NT2/D1 (cell line): ENCODE results near the gene P3H1.
"Not testable (repeated sequence)": the region's sequence is repeated elsewhere in the genome, so short reads cannot be mapped to it uniquely, and the experiment has no call there.

Experiments
- DNase-seq: peaks from one replicate; pipeline ENCODE4 v3.0.0-alpha.2; 2011; ENCODE audit warnings: low read depth, low spot score
- H3K27me3 ChIP-seq: 2 replicates; pipeline ENCODE4 v1.6.0; 2011; ENCODE audit warnings: mild to moderate bottlenecking; ENCODE audit not compliant: insufficient read length, insufficient read depth
- H3K36me3 ChIP-seq: 2 replicates; pipeline ENCODE4 v1.6.1; 2011; ENCODE audit warnings: mild to moderate bottlenecking, low read length, mixed read lengths; ENCODE audit not compliant: insufficient read depth, insufficient read length
- H3K4me1 ChIP-seq: 2 replicates; pipeline ENCODE4 v1.5.1; 2011; ENCODE audit not compliant: insufficient read depth, insufficient read length
- H3K4me3 ChIP-seq: 2 replicates; pipeline ENCODE4 v1.5.1; 2011; ENCODE audit warnings: low read depth; ENCODE audit not compliant: insufficient read length
- H3K9ac ChIP-seq: 2 replicates; pipeline ENCODE4 v1.6.0; 2011; ENCODE audit warnings: low read depth; ENCODE audit not compliant: insufficient read length
- H3K9me3 ChIP-seq: 2 replicates; pipeline ENCODE4 v1.5.1; 2011; ENCODE audit warnings: mild to moderate bottlenecking, low read length; ENCODE audit not compliant: insufficient read depth
- SUZ12 ChIP-seq: IDR thresholded peaks from 2 replicates; pipeline ENCODE4 v1.6.1; 2011; ENCODE audit not compliant: insufficient read length, insufficient read depth; ENCODE audit errors: extremely low read depth
- YY1 ChIP-seq: IDR thresholded peaks from 2 replicates; pipeline ENCODE4 v1.6.1; 2011; ENCODE audit not compliant: insufficient read length, insufficient read depth
- ZNF274 ChIP-seq: IDR thresholded peaks from 2 replicates; pipeline ENCODE4 v1.6.1; 2011; ENCODE audit warnings: mild to moderate bottlenecking, low read depth, low read length

P3H1 gene

DNA sequence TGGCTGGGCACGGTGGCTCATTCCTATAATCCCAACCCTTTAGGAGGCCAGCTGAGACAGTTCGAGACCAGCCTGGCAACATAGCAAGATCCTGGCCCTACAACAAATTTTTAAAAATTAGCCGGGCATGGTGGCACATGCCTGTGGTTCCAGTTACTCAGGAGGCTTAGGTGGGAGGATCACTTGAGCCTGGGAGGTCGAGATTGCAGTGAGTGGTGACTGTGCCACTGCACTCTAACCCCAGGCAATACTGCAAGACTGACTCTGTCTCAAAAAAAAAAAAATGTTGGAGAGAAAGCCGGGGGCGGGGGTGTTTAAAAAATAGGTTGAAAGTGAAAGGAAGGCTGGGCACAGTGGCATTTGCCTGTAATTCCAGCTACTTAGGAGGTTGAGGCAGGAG, 43.3 kb downstream of the P3H1 start:
- no peak overlapping the region for H3K9ac ChIP-seq
- H3K36me3 ChIP-seq: peaks cover 5% of the 10 kb centered on the region
- H3K9me3 ChIP-seq: no peaks in the 10 kb centered on the region
- H3K27me3 ChIP-seq: no peaks in the 10 kb centered on the region
- TF ChIP-seq ZNF274 (no peak), YY1 (no peak), SUZ12 (no peak)
- DNase-seq: no peak
- H3K4me1 ChIP-seq: no peaks in the 10 kb centered on the region
- no peak overlapping the region for H3K4me3 ChIP-seq

DNA sequence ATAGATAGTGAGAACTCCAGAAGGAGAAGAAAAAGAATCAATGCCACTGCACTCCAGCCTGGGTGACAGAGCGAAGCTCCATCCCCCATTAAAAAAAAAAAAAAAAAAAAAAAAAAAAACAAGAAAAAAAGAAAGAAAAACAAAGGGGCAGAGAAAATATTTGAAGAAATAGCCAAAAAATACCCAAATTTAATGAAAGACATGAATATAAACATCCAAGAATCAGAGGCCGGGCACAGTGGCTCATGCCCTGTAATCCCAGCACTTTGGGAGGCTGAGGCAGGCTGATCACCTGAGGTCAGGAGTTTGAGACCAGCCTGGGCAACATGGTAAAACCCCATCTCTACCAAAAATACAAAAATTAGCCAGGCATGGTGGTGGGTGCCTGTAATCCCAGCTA, 44.4 kb downstream of the P3H1 start:
- H3K27me3 ChIP-seq, H3K4me1 ChIP-seq, H3K4me3 ChIP-seq, H3K9me3 ChIP-seq, DNase-seq, H3K9ac ChIP-seq: not testable (repeated sequence)
- H3K36me3 ChIP-seq: peaks cover 16% of the 10 kb centered on the region

DNA sequence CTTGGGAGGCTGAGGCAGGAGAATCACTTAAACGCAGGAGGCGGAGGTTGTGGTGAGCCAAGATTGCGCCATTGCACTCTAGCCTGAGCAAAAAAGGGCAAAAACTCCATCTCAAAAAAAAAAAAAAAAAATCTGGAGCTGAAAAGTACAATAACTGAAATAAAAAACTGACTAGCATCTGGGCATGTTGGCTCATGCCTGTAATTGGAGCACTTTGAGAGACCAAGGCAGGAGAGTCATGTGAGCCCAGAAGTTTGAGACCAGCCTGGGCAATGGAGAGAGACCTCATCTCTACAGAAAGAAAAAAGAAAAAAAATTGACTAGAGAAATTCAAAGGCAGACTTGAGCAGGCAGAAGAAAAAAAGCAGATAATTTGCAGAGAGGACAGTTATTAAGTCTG, 44.9 kb downstream of the P3H1 start:
- no peak for DNase-seq
- no peaks in the 10 kb centered on the region for H3K27me3 ChIP-seq
- H3K9ac ChIP-seq: no peak overlapping the region
- no peaks in the 10 kb centered on the region for H3K9me3 ChIP-seq
- peaks cover 20% of the 10 kb centered on the region for H3K36me3 ChIP-seq
- no peak for TF ChIP-seq ZNF274
- TF ChIP-seq YY1: no peak
- TF ChIP-seq SUZ12: no peak
- H3K4me3 ChIP-seq: no peak overlapping the region
- no peaks in the 10 kb centered on the region for H3K4me1 ChIP-seq

DNA sequence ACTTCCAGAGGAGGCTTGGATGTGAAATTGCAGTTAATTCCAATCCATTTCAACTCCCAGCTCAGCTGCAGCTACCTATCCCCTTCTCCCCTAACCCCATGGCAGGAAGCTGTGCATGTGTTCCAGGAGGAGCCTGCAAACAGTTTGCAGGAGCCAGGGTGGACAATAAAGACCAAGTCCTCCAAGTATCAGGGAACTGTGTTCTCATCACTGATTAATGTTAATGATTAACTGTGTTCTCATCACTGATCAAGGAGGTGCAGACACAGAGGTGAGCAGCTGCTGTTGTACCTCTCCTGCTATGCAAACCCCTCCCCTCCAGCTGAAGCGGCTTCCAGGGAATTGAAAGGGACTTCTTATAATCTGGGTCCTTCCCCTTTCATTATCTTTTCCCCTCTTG, 46.0 kb downstream of the P3H1 start:
- Histone ChIP-seq H3K9me3 (no peaks in the 10 kb centered on the region), H3K4me1 (no peaks in the 10 kb centered on the region), H3K36me3 (peaks cover 28% of the 10 kb centered on the region), H3K4me3 (no peak overlapping the region), H3K9ac (no peak overlapping the region), H3K27me3 (no peaks in the 10 kb centered on the region)
- DNase-seq: no peak
- no peak for TF ChIP-seq YY1
- TF ChIP-seq ZNF274: no peak
- TF ChIP-seq SUZ12: no peak

DNA sequence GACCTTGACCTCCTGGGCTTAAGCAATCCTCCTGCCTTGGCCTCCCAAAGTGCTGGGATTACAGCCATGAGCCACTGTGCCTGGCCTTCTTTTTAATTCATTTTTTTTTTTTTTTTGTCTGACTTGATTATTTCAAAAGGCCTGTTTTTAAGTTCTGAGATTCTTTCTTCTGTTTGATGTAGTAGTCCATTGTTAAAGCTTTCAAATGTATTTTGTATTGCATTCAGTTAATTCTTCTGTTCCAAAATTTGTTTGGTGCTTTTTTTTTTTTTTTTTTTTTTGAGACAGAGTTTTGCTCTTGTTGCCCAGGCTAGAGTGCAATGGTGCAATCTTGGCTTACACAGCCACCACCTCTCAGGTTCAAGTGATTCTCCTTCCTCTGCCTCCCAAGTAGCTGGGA, 52.4 kb downstream of the P3H1 start:
- not testable (repeated sequence) for DNase-seq, H3K4me1 ChIP-seq, H3K9me3 ChIP-seq, H3K27me3 ChIP-seq, H3K4me3 ChIP-seq, H3K9ac ChIP-seq
- peaks cover 58% of the 10 kb centered on the region for H3K36me3 ChIP-seq

DNA sequence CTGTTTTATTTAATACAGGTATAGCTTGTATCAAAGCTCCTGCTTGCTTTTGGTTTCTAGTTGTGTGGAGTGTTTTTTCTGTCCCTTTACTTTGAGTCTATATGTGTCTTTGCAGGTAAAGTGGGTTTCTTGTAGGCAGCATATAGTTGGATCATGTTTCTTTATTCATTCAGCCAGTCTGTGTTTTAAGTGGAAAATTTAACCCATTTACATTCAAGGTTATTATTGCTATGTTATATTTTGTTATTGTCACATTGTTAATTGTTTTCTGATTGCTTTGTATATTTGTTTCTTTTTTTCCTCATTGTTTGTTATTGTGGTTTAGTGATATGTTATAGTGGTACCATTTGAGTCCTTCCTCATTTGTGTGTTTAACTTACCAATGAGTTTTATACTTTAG, 53.5 kb downstream of the P3H1 start:
- DNase-seq: no peak
- H3K9ac ChIP-seq: no peak overlapping the region
- no peak overlapping the region for H3K4me3 ChIP-seq
- H3K9me3 ChIP-seq: no peaks in the 10 kb centered on the region
- H3K36me3 ChIP-seq: peaks cover 56% of the 10 kb centered on the region
- H3K27me3 ChIP-seq: no peaks in the 10 kb centered on the region
- H3K4me1 ChIP-seq: no peaks in the 10 kb centered on the region
- TF ChIP-seq ZNF274 (no peak), SUZ12 (no peak), YY1 (no peak)

DNA sequence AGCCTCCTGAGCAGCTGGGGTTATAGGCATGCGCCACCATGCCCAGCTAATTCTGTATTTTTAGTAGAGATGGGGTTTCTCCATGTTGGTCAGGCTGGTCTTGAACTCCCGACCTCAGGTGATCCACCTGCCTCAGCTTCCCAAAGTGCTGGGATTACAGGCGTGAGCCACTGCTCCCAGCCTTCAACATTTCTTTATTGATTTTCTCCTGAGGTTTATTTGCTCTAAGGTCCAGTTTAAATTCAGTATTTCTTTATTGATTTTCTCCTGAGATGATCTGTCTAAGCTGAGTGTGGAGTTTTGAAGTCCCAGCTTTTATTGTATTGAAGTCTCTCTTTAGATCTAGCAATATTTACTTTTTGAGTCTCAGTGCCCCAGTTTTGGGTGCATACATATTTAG, 54.0 kb downstream of the P3H1 start:
- H3K36me3 ChIP-seq: peaks cover 56% of the 10 kb centered on the region
- DNase-seq, H3K9ac ChIP-seq, H3K4me1 ChIP-seq, H3K9me3 ChIP-seq, H3K27me3 ChIP-seq, H3K4me3 ChIP-seq: not testable (repeated sequence)

DNA sequence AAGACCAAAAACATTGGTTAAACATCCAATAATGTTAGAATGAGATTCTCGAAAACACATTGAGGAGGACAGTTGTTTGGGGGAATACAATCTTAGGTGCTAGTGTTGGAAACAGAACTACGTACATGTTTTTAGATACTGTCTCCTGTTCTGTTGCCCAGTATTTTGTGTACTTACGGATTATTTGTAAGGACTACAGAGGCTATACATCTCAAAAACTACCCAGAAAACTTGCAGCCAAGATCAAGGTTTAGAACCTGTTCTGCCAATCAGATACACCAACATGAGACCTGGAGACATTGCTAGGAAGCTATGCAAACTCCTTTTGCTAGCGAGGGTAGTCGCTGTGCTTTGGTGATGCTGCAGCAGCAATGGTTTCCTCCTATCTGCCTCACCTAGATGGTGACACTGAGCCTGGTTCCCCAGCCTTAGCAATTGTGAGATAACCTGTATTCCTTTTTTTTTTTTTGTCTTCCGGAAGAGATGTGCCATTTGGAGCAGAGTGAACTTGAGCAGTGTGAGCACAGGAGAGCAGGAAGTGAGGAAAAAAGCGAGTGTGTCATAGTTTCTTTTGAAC, 62.9 kb downstream of the P3H1 start:
- no peak for TF ChIP-seq SUZ12
- TF ChIP-seq YY1: no peak
- TF ChIP-seq ZNF274: no peak
- Histone ChIP-seq H3K9me3 (no peaks in the 10 kb centered on the region), H3K4me1 (no peaks in the 10 kb centered on the region), H3K36me3 (peaks cover 92% of the 10 kb centered on the region), H3K9ac (no peak overlapping the region), H3K27me3 (no peaks in the 10 kb centered on the region), H3K4me3 (no peak overlapping the region)
- no peak for DNase-seq
